CD4-positive, alpha-beta T cell treated with Interleukin-10 for 1 hour (primary cell): ENCODE measurements around the gene KCNC4.
A peak's percentile ranks its signal among the peaks of the same experiment; 100 is the strongest.

ENCODE experiments used
- DNase-seq: peaks from one replicate; pipeline ENCODE4 v3.0.0-alpha.2; 2020

Gene KCNC4

GRCh38 chr1:110209715-110210603 is at the start of gene KCNC4:
Gene KCNC4, plus strand, starts transcription at chr1:110210314. Its CDS starts 1,186 bp downstream, at chr1:110211500.
- DNase-seq: peak; percentile 95

GRCh38 chr1:110160538-110161100 is 49.5 kb upstream of the KCNC4 start:
- DNase-seq: no peak

- no peak for DNase-seq
Observed at GRCh38 chr1:110161165-110161564, 48.9 kb upstream of the KCNC4 start.

DNA sequence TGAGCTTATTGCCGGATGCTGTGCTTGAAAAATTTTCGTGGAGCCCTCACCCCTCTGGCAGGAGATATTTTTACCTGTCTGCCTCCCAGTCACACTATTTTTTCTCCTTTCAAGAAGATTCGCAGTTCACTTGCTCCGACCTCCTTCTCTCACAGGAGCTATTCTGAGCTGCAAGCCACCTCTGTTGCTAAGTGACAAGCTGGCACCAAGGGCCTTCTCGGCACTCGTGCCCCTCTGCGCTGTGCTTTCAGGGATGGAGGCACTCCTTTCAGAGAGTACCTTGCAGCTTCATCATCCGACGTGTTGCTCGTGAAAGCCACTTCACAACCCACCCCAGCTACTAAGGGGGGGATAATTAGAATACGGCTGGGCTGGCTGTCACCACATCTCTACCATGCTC is 48.3 kb upstream of the KCNC4 start:
- no peak for DNase-seq

- DNase-seq: no peak
Observed at GRCh38 chr1:110163591-110163990, 46.5 kb upstream of the KCNC4 start.

DNA sequence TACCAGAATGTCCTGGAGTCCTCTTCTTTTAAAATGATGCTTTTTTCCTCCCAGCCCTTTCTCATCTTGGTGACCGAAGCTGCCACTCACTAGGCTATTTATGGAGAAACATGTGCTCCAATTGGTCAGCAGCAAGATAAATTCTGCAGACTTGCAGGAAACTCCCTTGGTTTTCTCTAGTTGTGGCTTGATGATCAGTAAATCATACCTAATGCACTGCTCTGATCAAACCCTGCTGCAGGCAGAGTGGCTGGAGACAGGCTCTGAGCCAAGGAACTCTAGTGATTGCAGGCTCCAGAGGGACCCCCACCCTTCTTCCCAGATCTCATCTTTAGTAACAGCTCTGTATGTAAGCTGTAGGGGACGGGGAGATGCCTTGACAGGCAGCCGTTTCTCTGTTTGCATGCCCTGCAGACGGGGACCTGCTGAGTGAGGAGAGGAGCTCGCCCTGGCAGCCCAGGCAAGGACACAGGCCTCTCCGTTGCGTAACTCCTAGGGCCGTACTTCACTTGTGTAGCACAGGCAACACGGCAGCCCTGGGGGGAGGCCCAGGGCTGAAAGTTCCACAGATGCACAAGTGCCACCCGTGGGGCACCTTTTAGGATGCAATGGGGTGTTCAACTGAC is 45.3 kb upstream of the KCNC4 start:
- no peak for DNase-seq

- no peak for DNase-seq
Observed at GRCh38 chr1:110165761-110166231, 44.3 kb upstream of the KCNC4 start.

GRCh38 chr1:110166861-110167260 is 43.3 kb upstream of the KCNC4 start:
- DNase-seq: no peak

GRCh38 chr1:110170766-110171733 is 39.1 kb upstream of the KCNC4 start:
- no peak for DNase-seq

GRCh38 chr1:110172001-110172400 is 38.1 kb upstream of the KCNC4 start:
- no peak for DNase-seq

DNA sequence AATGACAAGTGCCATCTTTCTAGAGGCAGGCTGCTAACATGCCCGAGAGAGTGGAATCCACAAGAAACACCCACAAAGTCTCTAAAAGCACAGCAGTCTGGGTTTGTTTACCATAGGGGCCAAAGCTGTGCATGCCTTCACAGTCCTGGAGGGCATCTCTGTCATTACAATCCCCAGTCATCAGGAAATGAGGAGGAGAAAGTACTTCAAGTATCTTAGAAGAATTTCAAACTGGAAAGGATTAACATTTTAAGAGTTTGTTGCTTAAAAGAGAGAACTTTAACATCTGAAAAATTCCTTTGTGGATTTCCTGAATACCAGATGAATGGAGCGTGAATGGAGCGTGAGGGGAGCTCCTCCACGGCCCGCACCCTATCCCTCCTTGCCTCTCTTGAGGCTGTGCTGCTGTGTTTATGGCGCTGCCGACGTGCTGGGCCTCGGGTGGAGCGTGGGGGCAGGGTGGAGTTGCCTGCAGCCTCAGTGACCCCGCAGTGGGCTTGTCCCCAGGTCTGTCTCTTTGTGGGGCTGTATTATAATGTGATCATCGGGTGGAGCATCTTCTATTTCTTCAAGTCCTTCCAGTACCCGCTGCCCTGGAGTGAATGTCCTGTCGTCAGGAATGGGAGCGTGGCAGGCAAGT is 36.5 kb upstream of the KCNC4 start:
- no peak for DNase-seq

- no peak for DNase-seq
Observed at GRCh38 chr1:110174961-110175360, 35.2 kb upstream of the KCNC4 start.

- DNase-seq: no peak
Observed at GRCh38 chr1:110176299-110176956, 33.7 kb upstream of the KCNC4 start.

DNA sequence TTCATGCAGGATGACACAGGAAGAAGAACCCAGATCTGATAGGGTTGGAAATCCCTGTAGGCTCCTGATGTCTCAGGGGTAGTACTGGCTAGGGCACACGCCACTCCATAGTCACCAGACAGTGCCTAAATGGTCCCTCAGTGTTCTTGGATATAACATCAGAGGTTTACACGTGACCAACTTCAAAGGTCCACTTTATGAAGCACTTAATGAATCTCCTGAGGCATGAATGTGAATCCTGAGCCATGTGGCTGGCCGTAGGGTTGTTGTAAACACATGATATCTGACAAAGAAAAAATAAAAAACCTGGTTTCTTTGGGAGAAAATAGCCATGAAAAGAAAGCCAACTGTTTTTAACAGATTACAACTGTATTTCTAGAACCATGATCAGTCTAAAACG is 32.3 kb upstream of the KCNC4 start:
- DNase-seq: no peak

- no peak for DNase-seq
Observed at GRCh38 chr1:110183642-110184167, 26.4 kb upstream of the KCNC4 start.

- no peak for DNase-seq
Observed at GRCh38 chr1:110184446-110184845, 25.7 kb upstream of the KCNC4 start.

DNA sequence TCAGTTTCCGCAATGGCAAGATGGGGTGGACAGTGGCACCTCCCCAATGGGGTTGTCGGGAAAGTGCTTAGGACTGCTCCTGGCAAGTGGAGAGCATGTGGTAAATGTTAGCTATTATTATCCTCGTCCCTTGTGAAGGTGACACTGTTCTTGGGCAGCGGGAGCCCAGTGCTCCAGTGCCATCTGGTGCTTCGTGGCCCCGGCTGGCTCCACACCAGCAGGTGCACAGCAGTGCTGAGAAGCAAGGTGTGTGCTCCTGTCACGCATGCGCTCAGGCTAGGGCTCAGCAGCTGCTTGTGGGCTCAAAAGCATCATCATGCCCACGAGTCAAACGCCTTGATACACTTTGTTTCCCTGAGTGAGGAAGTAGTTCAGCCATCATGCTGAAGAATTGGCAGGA is 24.9 kb upstream of the KCNC4 start:
- no peak for DNase-seq

- no peak for DNase-seq
Observed at GRCh38 chr1:110186558-110186957, 23.6 kb upstream of the KCNC4 start.

DNA sequence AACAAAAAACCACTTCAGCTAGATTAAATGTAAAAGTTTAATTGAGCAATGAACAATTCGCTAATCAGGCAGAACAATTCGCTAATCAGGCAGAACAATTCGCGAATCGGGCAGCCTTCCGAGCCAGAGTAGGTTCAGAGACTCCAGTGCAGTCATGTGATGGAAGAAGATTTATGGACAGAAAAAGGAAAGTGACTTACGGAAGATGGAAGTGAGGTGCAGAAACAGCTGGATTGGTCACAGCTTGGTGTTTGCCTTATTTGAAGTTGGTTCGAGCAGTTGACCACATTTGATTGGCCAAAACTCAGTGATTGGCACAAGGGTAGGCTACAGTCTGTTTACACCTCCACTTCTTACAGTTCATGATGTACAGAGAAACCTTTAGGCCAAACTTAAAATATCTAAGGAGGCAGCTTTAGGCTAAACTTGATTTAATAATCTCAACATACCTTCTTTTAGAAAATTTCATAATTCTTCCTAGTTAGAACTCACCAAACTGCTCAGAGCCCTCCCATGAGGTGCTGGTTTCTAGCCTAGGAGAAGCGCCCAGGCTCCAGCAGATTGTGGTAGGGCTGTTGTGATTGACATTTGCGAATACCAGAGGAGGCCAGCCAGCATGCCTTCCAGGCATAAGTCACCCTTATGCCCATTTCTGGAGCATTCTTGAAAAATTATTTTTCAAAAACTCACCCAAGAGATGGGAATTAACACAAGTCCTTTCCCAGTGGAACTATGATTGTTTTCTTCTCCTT is 22.8 kb upstream of the KCNC4 start:
- DNase-seq: no peak

GRCh38 chr1:110188035-110188618 is 22.0 kb upstream of the KCNC4 start:
- no peak for DNase-seq
